Ovary (tissue), 3 donors: ENCODE measurements around the gene SPEF2.

Source experiments
- EP300 ChIP-seq: sonication (generic); formaldehyde crosslinking; IDR thresholded peaks from one replicate; pipeline ENCODE4 v1.6.1; 2017; ENCODE audit warnings: antibody characterized with exemption
- POLR2A ChIP-seq: fragments of 450-650 bp; IDR thresholded peaks from one replicate; pipeline ENCODE4 v1.6.1; 2017; ENCODE audit warnings: antibody characterized with exemption, mild to moderate bottlenecking, moderate library complexity
- TF ChIP-seq, protein P1 (sequence below), 3 donors: fragments of 450-650 bp in 2 of 3; fragments of 200-600 bp in 1 of 3; IDR thresholded peaks; one replicate each; pipeline versions ENCODE4 v1.5.1 to v1.8.0; 2016 to 2022; ENCODE audit warnings: antibody characterized with exemption in 3 of 3, mild to moderate bottlenecking in 1 of 3
- donor health status: DM: no; HTN: no; CAD: no.

DNA sequence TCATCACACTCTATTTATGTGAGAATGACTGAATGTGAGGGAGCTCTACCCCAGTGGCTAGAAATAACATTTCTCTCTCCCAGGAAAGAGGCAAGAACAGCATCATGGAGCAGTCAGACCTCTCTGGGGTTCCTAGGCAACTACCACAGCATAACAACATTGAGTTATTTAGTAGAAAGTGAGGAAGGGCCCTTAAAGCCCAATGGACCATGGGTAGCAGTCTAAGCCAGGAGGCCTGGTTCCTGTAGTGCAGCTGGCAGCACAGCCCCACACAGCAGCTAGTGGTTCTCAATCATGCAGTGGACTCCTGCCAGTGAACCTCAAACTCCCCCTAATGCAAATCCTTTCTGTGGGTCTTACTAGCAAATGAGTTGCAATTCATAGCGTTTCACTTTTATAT lies 55.3 kb downstream of the SPEF2 start:
- TF ChIP-seq, protein P1, sequence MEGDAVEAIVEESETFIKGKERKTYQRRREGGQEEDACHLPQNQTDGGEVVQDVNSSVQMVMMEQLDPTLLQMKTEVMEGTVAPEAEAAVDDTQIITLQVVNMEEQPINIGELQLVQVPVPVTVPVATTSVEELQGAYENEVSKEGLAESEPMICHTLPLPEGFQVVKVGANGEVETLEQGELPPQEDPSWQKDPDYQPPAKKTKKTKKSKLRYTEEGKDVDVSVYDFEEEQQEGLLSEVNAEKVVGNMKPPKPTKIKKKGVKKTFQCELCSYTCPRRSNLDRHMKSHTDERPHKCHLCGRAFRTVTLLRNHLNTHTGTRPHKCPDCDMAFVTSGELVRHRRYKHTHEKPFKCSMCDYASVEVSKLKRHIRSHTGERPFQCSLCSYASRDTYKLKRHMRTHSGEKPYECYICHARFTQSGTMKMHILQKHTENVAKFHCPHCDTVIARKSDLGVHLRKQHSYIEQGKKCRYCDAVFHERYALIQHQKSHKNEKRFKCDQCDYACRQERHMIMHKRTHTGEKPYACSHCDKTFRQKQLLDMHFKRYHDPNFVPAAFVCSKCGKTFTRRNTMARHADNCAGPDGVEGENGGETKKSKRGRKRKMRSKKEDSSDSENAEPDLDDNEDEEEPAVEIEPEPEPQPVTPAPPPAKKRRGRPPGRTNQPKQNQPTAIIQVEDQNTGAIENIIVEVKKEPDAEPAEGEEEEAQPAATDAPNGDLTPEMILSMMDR (IDR thresholded peaks at IDR 0.05), result no peak
- no peak for TF ChIP-seq EP300
- no peak for TF ChIP-seq POLR2A
